GM11168 (cell line): ENCODE measurements around the gene CELSR3.

ENCODE experiments used
- in situ Hi-C: fragments of 300-500 bp; cut with MboI; formaldehyde crosslinking; loops from one replicate; pipeline ENCODE4 v1.12.0; 2022; ENCODE audit warnings: low sequenced_read_pairs; ENCODE audit not compliant: unreplicated experiment

CELSR3 gene

DNA sequence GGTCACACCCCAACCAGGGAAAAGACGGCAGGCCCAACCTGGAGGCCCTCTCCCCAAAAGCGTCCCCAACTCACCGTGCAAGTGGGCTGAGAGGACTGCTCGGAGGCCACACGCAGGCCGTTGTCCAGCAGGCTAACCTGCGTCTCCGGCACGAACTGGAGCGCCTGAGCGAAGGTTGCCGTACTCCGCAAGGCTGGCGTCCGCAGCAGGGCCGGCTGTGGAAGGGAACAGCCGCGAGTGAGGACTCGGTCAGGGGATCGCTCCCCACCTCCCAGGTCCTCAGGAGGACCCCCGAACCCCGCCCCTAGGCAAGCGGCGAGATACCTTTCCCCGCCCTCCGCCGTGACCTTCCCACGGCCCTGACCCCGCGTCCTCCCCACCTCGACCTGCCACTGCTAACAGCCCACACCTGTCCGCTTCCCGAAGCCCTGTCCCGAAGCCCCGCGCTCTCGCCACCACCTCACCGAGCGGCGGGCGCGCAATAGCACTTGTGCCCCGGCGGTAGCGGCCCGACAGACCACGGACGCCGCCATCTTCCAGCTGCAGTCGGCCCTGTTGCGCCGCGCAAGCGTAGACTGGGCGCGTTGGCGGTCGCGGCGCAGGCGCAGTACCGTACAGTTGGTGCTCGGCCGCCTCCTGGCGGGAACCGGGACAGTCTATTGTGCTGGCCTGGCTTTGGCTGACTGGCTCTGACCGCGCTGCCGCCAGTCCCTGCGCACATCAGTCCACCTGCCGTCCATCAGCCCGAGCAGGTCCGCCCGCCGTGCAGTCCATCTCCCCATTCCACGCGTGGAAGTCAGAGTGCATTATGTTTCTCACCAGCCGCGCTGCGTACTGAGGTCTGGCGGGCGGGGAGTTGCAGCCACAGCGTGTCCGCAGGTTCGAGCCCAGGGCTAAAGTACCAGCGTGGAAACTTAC is 53.3 kb downstream of the CELSR3 start, which contains the start of gene UQCRC1:
TSS of gene UQCRC1 (minus strand) at position 559 of the 918 bp plus-strand sequence. CDS start at position 533, 26 bp downstream.
- in situ Hi-C loops, result no loop called here

DNA sequence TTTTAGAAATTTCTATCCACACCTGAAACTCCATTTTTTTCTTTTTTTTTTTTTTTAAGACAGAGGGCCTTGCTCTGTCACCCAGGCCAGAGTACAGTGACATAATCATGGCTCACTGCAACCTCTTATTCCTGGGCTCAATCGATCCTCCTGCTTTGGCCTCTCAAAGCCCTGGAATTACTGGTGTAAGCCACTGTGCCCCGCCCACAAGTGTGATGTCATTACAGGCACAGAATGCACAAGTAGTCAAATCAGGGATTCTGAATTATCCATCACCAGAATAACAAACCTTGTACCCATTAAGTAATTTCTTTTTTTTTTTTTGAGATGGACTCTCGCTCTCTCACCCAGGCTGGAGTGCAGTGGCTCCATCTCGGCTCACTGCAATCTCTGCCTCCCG is 55.2 kb downstream of the CELSR3 start:
- in situ Hi-C loops, result no loop called here

GRCh38 chr3:48601622-48601994 is 61.1 kb downstream of the CELSR3 start:
- in situ Hi-C loops, result no loop called here

GRCh38 chr3:48600711-48601621 is 61.7 kb downstream of the CELSR3 start:
- in situ Hi-C loops, result no loop called here

DNA sequence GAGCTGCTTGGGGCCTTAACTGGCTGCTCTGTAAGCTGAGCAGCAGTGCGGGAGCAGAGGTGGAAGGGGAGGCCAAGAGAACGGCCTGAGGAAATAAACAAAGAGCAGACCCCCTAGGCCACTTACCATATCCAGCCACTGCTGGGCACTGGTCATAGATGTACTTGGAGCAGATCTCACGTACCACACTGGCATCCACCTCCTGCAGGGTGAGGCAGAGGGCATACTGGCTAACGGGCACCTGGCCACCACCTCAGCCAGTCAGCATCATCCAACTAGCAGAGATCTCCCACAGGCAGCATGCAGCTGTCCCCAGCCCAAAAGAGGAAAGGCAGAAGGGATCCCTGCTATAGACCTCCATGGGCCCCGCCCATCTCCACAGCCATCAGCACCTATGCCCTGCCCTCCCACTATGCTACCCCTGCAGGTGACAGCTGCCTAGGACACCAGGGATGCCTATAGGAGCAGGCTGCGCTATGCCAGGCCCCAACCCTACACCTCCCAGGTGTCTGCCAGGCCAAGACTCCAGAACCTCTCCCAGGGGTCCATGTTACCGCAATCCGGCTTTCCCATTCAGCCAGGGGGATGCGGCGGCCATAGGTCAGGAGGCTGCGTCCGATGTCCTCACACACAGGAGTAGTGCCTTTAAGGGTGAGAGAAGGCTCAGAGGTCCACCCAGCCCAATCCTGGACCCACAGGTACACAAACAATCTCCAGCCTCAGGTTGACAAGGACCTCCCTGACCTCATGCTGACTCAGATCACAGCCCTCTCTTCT is 63.0 kb downstream of the CELSR3 start:
- in situ Hi-C loops, result no loop called here

DNA sequence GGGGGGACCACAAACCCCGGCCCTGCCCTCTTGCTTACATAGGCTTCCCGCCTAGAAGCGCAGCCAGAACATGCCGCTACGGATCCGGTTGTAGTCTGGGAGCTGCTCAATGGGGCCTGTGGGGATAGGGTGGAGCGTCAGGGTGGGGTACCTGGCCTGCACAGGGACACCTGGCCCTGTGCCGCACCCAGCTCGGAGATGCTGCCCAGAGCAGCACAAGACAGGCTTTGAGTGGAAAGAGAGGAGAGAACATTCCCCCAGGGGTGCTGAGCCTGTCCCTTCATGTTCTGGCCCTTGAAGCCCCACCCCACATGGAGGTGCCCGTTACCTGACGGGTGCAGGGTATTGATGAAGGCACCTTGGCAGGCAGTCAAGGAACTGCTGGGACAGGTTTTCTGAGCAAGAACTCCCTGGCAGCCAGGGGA is 63.6 kb downstream of the CELSR3 start:
- in situ Hi-C loops, result no loop called here

DNA sequence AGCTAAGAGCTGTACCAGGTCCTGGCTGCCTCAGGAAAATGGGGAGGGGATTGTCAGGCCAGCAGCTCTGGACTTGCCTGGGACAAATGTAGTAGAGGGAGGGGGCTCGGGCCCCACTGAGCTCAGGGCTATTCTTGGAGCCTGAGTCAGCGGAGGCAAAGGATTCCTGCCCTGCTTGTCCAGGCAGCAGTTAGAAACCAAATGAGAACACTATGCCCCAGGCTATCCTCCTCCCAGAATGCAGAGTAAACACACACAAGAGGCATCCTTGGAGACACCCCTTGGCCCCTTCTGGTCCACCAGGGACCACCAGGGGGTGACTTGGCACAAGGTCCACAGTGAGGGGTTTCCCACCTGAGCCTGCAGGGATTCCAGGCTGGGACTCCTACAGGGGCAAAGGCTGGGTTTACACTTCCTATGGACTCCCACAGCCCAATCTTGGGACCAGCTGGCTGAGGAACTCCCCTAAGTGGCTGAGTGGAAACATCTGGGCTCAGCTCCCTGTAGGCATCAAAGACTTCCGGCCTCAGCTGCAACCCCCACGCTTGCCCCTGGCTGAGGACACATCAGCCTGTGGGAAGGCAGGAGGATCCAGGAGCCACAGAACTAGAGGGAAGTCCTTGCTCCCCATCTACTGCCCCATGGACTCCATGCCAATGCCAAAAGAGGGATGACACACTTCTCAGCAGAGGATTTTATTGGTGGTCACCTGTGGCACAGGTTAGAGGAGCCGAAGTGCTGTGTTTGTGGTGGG is 64.2 kb downstream of the CELSR3 start:
- in situ Hi-C loops, result no loop called here

DNA sequence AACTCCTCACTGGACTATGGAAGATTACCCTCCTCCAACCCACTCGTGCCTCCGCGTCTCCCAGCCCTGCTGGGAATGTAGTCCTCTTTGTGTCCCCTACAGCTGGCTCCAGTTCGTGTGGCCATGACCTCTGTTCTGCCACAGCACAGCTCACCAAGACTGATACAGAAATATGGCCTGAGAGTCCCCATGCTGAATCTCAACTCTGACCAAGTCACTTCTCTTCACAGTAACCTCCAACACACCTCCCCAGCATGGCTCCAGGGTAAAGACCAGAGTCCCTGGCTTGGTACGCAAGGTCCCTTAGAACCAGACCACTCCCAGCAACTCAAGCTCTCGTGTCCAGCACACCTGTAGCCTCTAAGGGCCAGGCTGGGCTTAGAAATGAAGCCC is 65.3 kb downstream of the CELSR3 start:
- in situ Hi-C loops, result no loop called here

GRCh38 chr3:48596676-48597407 is 65.8 kb downstream of the CELSR3 start:
- in situ Hi-C loops, result no loop called here

- in situ Hi-C loops, result no loop called here
Measured at GRCh38 chr3:48596157-48596556, 66.5 kb downstream of the CELSR3 start.

- in situ Hi-C loops, result no loop called here
Measured at GRCh38 chr3:48595526-48596121, 67.1 kb downstream of the CELSR3 start.

DNA sequence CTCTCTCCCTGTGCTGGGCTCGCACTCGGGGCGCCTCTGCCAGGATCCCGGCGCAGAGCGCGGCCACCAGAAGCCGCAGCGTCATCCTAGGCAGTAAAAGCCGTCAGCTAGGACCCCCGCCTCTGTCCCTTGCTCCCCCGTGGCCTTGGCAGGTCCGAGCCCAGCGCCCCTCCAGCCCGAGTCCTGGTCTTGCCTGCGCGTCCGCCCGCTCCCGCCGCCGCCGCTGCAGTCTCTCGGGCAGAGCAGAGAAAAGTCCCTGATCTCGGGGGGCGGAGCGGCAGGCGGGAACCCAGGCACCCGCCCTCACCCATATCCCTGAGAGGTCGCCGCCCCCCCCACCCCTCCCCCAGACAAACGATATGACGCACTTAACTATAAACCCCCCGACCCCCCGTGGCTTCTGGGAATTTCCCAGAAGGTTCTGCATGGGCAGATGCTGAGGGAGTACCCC is 67.6 kb downstream of the CELSR3 start, which contains the start of gene COL7A1:
TSS of gene COL7A1 (minus strand) at position 255 of the 451 bp plus-strand sequence. CDS start at position 85, 170 bp downstream.
- in situ Hi-C loops, result no loop called here

GRCh38 chr3:48594417-48595049 is 68.2 kb downstream of the CELSR3 start:
- in situ Hi-C loops, result no loop called here

- in situ Hi-C loops, result no loop called here
Measured at GRCh38 chr3:48593337-48593736, 69.3 kb downstream of the CELSR3 start.

DNA sequence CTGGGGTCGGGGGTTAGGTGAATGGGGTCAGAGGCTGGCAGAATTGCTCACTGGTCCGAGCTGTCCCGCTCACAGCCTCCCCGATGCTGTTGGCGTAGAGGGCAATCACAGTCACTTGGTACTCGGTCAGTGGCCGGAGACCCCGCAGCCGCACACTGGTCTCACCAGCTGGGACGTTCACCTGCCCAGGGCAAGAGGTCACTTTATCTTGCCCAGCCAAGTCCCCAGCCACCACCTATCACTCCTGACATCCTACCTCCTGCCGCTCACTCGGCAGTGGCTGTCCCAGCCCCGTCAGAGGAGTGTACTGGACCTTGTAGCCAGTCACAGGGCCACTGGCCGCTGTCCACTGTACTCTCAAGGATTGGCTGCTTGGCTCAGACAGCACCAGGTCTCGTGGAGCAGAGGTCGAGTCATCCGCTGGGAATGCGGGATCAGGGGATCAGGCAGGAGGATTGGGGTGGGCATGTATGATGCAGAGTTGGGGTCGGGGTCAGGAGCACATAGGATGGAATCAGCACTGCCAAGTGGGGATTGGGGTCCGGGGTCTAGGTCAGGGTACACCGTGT is 70.1 kb downstream of the CELSR3 start:
- in situ Hi-C loops, result no loop called here

DNA sequence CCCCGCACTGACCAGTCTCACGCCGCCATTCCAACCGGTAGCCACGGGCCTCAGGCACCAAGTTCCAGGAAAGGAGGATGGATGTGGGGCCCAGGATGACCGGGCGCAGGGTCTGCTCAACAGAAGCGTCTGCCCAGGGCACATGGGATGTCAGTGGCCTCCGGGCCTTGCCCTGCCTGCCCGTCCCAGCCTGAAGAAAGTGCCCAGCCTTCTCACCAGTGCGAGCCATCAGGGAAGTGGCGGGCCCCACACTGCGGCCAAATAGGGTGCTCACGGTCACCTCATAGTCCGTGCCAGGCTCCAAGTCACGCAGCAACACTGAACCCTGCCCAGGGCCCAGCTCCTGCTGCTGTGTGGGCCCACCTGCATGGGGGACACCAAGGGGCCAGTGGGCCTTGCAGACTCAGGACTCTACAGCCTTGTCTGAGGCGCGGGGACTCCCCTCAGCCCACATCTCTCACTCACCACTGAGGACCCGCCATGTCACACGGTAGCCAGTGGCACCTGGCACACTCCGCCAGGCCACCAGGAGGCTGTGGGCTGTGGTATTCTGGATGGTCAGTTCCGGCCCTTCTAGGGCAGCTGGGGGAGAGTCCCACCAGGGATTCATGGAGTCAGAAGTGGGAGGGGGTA is 70.7 kb downstream of the CELSR3 start:
- in situ Hi-C loops, result no loop called here

GRCh38 chr3:48591436-48591835 is 71.2 kb downstream of the CELSR3 start:
- in situ Hi-C loops, result no loop called here
